DOHH2 (cell line): ENCODE measurements around the gene CTTN.

Experiments
- H3F3A ChIP-seq: fragments of 200-600 bp; sonication (generic), shearing (Covaris generic); 2 replicates; pipeline ENCODE4 v1.6.0; 2016; ENCODE audit warnings: antibody characterized with exemption, mild to moderate bottlenecking; ENCODE audit not compliant: control insufficient read depth, insufficient read depth
- H3K27ac ChIP-seq: fragments of 200-600 bp; sonication (generic); 2 replicates; pipeline ENCODE4 v1.5.1; 2014; ENCODE audit warnings: low read depth, mild to moderate bottlenecking, low read length, moderate library complexity
- H3K27me3 ChIP-seq: fragments of 200-600 bp; sonication (generic); 2 replicates; pipeline ENCODE4 v1.6.1; 2014; ENCODE audit warnings: mild to moderate bottlenecking, low read length, mixed read lengths; ENCODE audit not compliant: control insufficient read depth
- H3K36me3 ChIP-seq: fragments of 200-600 bp; sonication (generic); 2 replicates; pipeline ENCODE4 v1.6.1; 2014; ENCODE audit warnings: mild to moderate bottlenecking, low read length, moderate library complexity, mixed read lengths; ENCODE audit not compliant: control insufficient read depth
- H3K4me1 ChIP-seq: fragments of 200-600 bp; sonication (generic); 2 replicates; pipeline ENCODE4 v1.6.1; 2014; ENCODE audit warnings: mild to moderate bottlenecking, low read length, mixed read lengths; ENCODE audit not compliant: control insufficient read depth
- H3K4me2 ChIP-seq: fragments of 200-600 bp; sonication (generic); 2 replicates; pipeline ENCODE4 v1.6.0; 2014; ENCODE audit warnings: mild to moderate bottlenecking, low read length, moderate library complexity
- H3K4me3 ChIP-seq: fragments of 200-600 bp; sonication (generic); 2 replicates; pipeline ENCODE4 v1.5.1; 2014; ENCODE audit warnings: mild to moderate bottlenecking, low read length, mixed read lengths
- H3K79me2 ChIP-seq: fragments of 200-600 bp; sonication (generic); 2 replicates; pipeline ENCODE4 v1.6.1; 2014; ENCODE audit warnings: mild to moderate bottlenecking, low read length, mixed read lengths; ENCODE audit not compliant: control insufficient read depth
- H3K9me2 ChIP-seq: fragments of 200-600 bp; sonication (generic); replicated peaks from 2 replicates; pipeline ENCODE4 v1.6.1; 2014; ENCODE audit warnings: mild to moderate bottlenecking, low read length, mixed read lengths; ENCODE audit not compliant: control insufficient read depth
- H3K9me3 ChIP-seq: fragments of 200-600 bp; sonication (generic); 2 replicates; pipeline ENCODE4 v1.6.1; 2014; ENCODE audit warnings: antibody characterized with exemption, low read length, mixed read lengths; ENCODE audit not compliant: control insufficient read depth, insufficient read depth
- H4K20me1 ChIP-seq: fragments of 200-600 bp; sonication (generic); 2 replicates; pipeline ENCODE4 v1.6.0; 2014; ENCODE audit warnings: low read depth, mild to moderate bottlenecking, antibody characterized with exemption, low read length, moderate library complexity; ENCODE audit not compliant: control insufficient read depth, insufficient read depth
- EZH2phosphoT487 ChIP-seq: fragments of 200-600 bp; sonication (generic); IDR thresholded peaks from 2 replicates; pipeline ENCODE4 v1.6.1; 2017; ENCODE audit warnings: borderline replicate concordance, mild to moderate bottlenecking, antibody characterized with exemption, low read length, moderate library complexity, mixed read lengths
- TF ChIP-seq, protein P1 (sequence below): fragments of 200-600 bp; sonication (generic); IDR thresholded peaks from one replicate; pipeline ENCODE4 v1.5.1; 2014; ENCODE audit warnings: antibody characterized with exemption, mild to moderate bottlenecking, low read depth, low read length; ENCODE audit not compliant: poor library complexity, severe bottlenecking

CTTN gene

DNA sequence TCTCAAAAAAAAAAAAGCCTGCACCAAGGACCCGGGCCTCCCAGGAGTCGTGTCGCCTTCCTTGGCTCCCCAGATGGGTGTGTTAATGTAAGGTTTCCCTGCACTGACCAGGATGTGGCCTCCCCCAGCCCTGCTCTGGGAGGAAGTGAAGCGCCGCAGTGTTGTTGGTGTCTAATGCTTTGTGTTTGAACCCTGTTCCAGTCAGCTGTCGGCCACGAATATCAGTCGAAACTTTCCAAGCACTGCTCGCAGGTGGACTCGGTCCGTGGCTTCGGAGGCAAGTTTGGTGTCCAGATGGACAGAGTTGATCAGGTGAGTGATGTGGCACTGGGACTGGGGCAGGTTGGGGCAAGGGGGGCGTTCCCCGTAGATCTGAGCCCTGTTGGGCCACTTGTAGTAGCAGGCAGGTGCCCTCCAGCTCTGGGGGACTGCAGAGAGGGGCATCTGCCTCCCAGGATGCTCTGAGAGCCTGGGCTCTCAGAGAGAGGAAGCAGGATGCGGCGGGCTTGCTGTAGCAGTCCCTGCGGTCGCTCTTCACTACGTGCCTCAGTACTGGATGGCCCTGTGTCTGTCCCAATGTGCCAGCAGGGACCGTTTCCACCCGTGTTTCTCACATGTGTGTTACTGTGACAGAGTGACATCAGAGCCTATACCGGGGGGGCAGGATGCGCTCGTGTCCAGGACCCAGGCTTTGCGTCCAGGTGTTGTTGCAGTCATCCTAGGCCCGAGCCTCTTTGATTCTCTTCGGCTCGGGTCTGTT lies 16.2 kb downstream of the CTTN start:
- no peaks in the 10 kb centered on the region for H3K9me2 ChIP-seq
- no peaks in the 10 kb centered on the region for H3K36me3 ChIP-seq
- TF ChIP-seq, protein P1, sequence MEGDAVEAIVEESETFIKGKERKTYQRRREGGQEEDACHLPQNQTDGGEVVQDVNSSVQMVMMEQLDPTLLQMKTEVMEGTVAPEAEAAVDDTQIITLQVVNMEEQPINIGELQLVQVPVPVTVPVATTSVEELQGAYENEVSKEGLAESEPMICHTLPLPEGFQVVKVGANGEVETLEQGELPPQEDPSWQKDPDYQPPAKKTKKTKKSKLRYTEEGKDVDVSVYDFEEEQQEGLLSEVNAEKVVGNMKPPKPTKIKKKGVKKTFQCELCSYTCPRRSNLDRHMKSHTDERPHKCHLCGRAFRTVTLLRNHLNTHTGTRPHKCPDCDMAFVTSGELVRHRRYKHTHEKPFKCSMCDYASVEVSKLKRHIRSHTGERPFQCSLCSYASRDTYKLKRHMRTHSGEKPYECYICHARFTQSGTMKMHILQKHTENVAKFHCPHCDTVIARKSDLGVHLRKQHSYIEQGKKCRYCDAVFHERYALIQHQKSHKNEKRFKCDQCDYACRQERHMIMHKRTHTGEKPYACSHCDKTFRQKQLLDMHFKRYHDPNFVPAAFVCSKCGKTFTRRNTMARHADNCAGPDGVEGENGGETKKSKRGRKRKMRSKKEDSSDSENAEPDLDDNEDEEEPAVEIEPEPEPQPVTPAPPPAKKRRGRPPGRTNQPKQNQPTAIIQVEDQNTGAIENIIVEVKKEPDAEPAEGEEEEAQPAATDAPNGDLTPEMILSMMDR: no peak
- TF ChIP-seq EZH2phosphoT487: no peak
- H3K4me2 ChIP-seq: no peak overlapping the region
- no peaks in the 10 kb centered on the region; the same call in 1 of the 2 replicates for H4K20me1 ChIP-seq
- H3K79me2 ChIP-seq: no peaks in the 10 kb centered on the region
- no peak overlapping the region for H3K27ac ChIP-seq
- no peaks in the 10 kb centered on the region for H3F3A ChIP-seq
- no peaks in the 10 kb centered on the region for H3K9me3 ChIP-seq
- peaks cover 20% of the 10 kb centered on the region for H3K27me3 ChIP-seq
- no peaks in the 10 kb centered on the region for H3K4me1 ChIP-seq
- H3K4me3 ChIP-seq: no peak overlapping the region

DNA sequence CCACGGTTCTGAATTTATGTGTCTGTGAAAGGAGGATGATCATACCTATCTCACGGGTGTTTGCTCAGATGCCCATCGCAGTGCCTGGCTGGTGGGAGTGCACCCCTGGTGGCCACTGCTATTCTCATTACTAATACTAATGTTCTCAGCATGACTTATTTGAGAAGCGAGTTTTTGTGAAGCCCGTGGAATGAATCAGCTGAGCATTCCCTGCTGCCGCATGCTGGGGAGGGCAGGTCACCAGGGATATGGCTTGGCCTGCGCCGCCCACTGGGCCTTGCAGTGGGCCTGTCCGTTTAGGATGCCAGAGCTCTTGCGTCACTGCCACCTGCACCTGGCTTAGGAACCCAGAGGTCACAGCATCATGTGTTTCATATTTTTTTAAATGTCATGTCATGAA lies 16.9 kb downstream of the CTTN start:
- no peaks in the 10 kb centered on the region; the same call in 1 of the 2 replicates for H4K20me1 ChIP-seq
- no peaks in the 10 kb centered on the region for H3F3A ChIP-seq
- no peaks in the 10 kb centered on the region for H3K9me3 ChIP-seq
- H3K27ac ChIP-seq: no peak overlapping the region
- no peaks in the 10 kb centered on the region for H3K9me2 ChIP-seq
- H3K4me1 ChIP-seq: no peaks in the 10 kb centered on the region
- no peak overlapping the region for H3K4me2 ChIP-seq
- H3K36me3 ChIP-seq: no peaks in the 10 kb centered on the region
- H3K27me3 ChIP-seq: peaks cover 13% of the 10 kb centered on the region; the same call in 1 of the 2 replicates
- no peak overlapping the region for H3K4me3 ChIP-seq
- no peaks in the 10 kb centered on the region for H3K79me2 ChIP-seq
- no peak for TF ChIP-seq EZH2phosphoT487
- TF ChIP-seq, protein P1: peak; percentile 43

DNA sequence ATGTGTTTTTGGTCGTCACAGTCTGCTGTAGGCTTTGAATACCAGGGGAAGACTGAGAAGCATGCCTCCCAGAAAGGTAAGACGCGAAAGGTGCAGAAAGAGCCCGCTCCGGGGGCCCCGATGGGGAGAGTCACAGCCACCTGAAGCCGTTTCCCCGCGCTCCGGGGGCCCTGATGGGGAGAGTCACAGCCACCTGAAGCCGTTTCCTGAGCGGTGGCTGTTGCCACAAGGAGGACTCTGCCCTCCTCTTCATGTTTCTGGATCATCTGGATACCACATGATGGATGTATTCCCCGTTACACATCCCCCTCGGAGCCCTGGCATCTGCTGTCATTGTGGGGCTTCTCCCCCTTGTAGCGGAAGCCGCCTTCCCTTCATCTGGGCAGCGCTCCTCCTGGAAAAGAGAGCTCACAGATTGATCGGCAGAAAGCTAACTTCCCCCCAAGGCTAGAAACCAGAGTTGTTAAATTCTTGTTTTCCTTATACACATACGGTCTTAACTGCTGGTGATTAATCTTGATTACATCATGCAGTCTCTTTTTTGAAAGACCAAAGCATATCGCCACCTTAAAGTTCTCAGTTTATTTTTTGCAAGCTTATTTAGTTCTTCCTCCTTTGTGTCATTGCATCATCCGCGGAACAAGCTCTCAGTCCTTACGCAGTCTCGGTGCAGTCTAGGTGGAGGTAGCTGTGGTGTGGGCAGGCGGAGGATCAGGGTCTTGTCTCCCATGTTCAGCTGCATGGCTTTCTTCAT lies 17.5 kb downstream of the CTTN start:
- Histone ChIP-seq H3F3A (no peaks in the 10 kb centered on the region), H3K9me3 (no peaks in the 10 kb centered on the region), H3K36me3 (no peaks in the 10 kb centered on the region), H3K27me3 (peaks cover 10% of the 10 kb centered on the region; the same call in 1 of the 2 replicates), H4K20me1 (no peaks in the 10 kb centered on the region; the same call in 1 of the 2 replicates), H3K27ac (no peak overlapping the region), H3K4me3 (no peak overlapping the region), H3K4me2 (no peak overlapping the region), H3K9me2 (no peaks in the 10 kb centered on the region), H3K4me1 (no peaks in the 10 kb centered on the region), H3K79me2 (no peaks in the 10 kb centered on the region)
- no peak for TF ChIP-seq EZH2phosphoT487
- TF ChIP-seq, protein P1: no peak
